ENCODE results near the gene GRIP2. TPM values are rescaled to one million over a fixed set of nuclear protein-coding genes. Genes with fewer than 3 reads are reported as not detected.

GRIP2 gene
- total RNA-seq, 3 donors from 2014 or later = 0.70 to 2.2 (median 1.6) TPM

DNA sequence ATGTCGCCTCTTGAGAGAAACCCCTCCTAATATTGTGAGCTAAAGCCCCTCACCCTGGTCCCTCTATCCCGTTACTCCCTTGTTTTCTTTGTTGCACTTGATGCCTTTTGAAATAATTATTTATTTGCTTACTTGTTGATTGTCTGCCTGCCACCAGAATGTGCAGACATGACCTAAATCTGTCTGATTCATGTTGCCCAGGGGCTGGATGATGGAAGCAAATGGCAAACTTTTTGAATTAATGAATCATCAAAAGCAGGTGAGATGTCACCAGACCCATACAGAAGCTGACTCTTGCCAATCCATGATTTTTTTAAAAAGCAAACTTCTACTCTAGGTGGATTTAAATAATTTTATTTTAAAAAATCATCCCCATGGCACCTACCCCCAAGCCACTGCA lies 49.3 kb downstream of the GRIP2 start:
- TF ChIP-seq, protein P1, sequence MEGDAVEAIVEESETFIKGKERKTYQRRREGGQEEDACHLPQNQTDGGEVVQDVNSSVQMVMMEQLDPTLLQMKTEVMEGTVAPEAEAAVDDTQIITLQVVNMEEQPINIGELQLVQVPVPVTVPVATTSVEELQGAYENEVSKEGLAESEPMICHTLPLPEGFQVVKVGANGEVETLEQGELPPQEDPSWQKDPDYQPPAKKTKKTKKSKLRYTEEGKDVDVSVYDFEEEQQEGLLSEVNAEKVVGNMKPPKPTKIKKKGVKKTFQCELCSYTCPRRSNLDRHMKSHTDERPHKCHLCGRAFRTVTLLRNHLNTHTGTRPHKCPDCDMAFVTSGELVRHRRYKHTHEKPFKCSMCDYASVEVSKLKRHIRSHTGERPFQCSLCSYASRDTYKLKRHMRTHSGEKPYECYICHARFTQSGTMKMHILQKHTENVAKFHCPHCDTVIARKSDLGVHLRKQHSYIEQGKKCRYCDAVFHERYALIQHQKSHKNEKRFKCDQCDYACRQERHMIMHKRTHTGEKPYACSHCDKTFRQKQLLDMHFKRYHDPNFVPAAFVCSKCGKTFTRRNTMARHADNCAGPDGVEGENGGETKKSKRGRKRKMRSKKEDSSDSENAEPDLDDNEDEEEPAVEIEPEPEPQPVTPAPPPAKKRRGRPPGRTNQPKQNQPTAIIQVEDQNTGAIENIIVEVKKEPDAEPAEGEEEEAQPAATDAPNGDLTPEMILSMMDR (IDR thresholded peaks at IDR 0.05) = no peak
- Histone ChIP-seq H3K36me3 (ENCODE audit: low read depth) (no peaks in the 10 kb centered on the region), H3K4me1 (ENCODE audit: low read depth) (no peaks in the 10 kb centered on the region), H3K4me3 (no peak overlapping the region), H3K9me3 (no peaks in the 10 kb centered on the region)
- DNase-seq (no peak), ATAC-seq (no peak)
- intact Hi-C loops (cut with DNase I, micrococcal nuclease) = no loop called here

DNA sequence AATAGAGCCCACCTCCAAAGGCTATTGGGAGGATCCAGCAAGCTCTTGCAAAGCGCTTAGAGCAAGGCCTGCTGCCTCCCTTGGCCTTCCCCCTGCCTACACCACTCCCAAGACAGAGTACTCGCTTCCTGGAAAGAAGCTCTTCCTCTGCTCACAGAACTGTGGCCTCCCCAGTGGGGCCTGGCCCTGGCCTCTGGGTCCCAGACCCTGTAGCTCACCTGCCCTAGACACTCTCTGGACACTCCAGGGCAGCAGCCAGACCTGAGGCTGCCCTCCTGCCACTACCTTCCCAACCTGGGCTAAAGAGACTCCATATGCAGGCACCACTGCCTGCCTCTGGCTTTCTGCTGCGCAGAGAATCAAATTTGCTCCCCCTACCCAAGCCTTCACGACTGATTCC lies 49.9 kb downstream of the GRIP2 start:
- Histone ChIP-seq H3K4me1 (ENCODE audit: low read depth) (no peaks in the 10 kb centered on the region), H3K36me3 (ENCODE audit: low read depth) (no peaks in the 10 kb centered on the region), H3K9me3 (no peaks in the 10 kb centered on the region), H3K4me3 (no peak overlapping the region)
- TF ChIP-seq, protein P1 (IDR thresholded peaks at IDR 0.05) = no peak
- ATAC-seq = no peak
- intact Hi-C loops (cut with DNase I, micrococcal nuclease) = no loop called here
- DNase-seq = no peak

DNA sequence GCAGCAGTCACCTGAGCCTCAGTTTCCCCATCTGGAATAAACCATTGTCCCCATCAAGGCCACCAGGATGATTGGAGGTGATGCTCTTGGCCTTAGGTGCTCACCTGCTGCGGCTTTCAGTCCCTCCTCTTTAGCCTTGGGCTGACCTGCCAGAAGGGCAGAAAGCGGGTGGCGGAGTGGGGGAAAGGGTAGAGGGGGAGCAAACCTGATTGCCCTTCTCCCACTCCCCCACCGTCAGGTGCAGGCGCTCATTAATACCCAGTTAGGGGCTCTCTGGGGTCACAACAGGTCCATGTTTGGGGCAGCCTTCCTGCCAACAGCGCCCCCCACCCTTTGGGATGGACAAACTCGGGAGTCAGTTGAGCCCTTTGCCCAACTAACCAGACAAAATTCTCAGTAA lies 50.5 kb downstream of the GRIP2 start:
- TF ChIP-seq, protein P1 (IDR thresholded peaks at IDR 0.05) = no peak
- DNase-seq = peak in 1 of 3 donors; percentile 11
- H3K4me3 ChIP-seq = no peak overlapping the region
- H3K36me3 ChIP-seq (ENCODE audit: low read depth) = no peaks in the 10 kb centered on the region
- H3K4me1 ChIP-seq (ENCODE audit: low read depth) = no peaks in the 10 kb centered on the region
- no peaks in the 10 kb centered on the region for H3K9me3 ChIP-seq
- no peak for ATAC-seq
- intact Hi-C loops (cut with DNase I, micrococcal nuclease) = no loop called here

DNA sequence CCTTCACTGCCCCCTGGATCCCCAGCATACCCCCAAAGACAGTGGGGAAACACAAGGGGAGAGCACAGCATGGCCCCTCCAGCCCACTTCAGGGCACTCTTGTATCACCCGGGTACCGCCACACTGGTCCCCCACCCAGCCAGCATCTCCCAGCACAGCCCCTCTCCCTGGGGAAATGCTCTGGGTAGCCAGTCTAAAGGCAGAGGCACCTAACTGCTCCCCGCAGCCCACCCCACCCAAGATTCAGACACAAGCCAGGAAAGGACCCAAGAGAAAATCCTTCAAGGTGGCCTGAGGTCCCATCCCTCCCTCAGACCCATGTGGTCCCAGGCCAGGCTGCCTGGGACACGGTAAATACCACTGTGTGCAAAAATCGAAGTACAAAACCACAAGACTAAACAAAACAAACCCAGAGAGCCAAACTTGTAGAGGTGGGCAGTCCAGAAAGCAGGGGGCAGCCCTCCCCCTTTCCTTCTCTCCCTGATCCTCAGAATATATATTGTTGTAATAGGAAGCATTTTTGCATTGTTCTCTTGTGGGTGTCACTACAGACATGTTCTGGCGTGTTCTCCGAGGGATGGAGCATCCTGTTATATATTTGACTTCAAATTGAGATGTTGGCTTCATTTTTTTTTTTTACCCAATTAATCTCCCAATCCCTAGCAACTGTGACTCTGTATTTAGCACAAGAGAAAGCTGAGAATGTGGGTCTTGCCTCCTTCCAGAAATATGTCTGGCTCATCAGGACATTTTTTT lies 51.7 kb downstream of the GRIP2 start:
- no peaks in the 10 kb centered on the region for H3K9me3 ChIP-seq
- DNase-seq (peak in 1 of 3 donors; percentile 14), ATAC-seq (no peak)
- H3K4me1 ChIP-seq (ENCODE audit: low read depth) = no peaks in the 10 kb centered on the region
- intact Hi-C loops (cut with DNase I, micrococcal nuclease) = no loop called here
- TF ChIP-seq, protein P1 (IDR thresholded peaks at IDR 0.05) = no peak
- H3K4me3 ChIP-seq = no peak overlapping the region
- no peaks in the 10 kb centered on the region for H3K36me3 ChIP-seq (ENCODE audit: low read depth)

DNA sequence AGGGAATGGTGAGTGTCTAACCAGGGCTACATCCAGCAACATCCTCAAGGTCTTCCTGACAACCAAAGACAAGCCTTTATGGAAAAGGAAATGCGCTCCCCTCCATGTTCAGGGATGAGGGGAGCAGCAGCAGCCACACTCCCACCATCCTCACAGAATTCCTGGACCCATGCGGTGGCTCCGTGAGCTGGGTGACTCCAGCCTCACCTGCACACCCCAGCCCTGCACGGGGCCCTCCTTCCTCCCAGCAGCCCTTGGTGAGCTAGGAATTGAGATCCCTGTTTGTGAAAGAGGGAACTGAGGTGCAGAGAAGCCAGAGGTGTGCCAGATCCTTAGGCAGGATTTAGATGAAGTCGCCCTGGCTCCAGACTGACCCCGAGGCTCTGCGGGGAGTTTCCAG lies 52.3 kb downstream of the GRIP2 start:
- no peak for ATAC-seq
- H3K9me3 ChIP-seq = no peaks in the 10 kb centered on the region
- H3K4me3 ChIP-seq = no peak overlapping the region
- intact Hi-C loops (cut with DNase I, micrococcal nuclease) = no loop called here
- no peaks in the 10 kb centered on the region for H3K36me3 ChIP-seq (ENCODE audit: low read depth)
- peak in 1 of 3 donors; percentile 8 for DNase-seq
- TF ChIP-seq, protein P1 (IDR thresholded peaks at IDR 0.05) = no peak
- no peaks in the 10 kb centered on the region for H3K4me1 ChIP-seq (ENCODE audit: low read depth)

Measured in mucosa of descending colon (tissue), 3 donors.